ENCODE measurements around the gene CH25H. TPM values are rescaled to one million over a fixed set of nuclear protein-coding genes. Genes with fewer than 3 reads are reported as not detected.
"Not testable (repeated sequence)": the region's sequence is repeated elsewhere in the genome, so short reads cannot be mapped to it uniquely, and the experiment has no call there.

The CH25H gene
- total RNA-seq, 4 donors from 2014 or later = 0.68 to 4.2 (median 1.1) TPM

GRCh38 chr10:89202033-89202425, 5.1 kb downstream of the CH25H start:
- 38% methylated on average over 2 of the region's 2 CpGs for WGBS
- Histone ChIP-seq H3K27me3 (no peaks in the 10 kb centered on the region), H3K4me3 (no peak overlapping the region), H3K27ac (no peak overlapping the region), H3K36me3 (no peaks in the 10 kb centered on the region), H3K9me3 (no peaks in the 10 kb centered on the region), H3K4me1 (peaks cover 19% of the 10 kb centered on the region)
- DNase-seq (ENCODE audit: low spot score in 2 of 2) = no peak
- TF ChIP-seq POLR2AphosphoS5 (IDR thresholded peaks at IDR 0.05) = no peak
- TF ChIP-seq POLR2A (IDR thresholded peaks at IDR 0.05) = no peak
- no peak for TF ChIP-seq EP300 (IDR thresholded peaks at IDR 0.05)
- TF ChIP-seq, protein P1, sequence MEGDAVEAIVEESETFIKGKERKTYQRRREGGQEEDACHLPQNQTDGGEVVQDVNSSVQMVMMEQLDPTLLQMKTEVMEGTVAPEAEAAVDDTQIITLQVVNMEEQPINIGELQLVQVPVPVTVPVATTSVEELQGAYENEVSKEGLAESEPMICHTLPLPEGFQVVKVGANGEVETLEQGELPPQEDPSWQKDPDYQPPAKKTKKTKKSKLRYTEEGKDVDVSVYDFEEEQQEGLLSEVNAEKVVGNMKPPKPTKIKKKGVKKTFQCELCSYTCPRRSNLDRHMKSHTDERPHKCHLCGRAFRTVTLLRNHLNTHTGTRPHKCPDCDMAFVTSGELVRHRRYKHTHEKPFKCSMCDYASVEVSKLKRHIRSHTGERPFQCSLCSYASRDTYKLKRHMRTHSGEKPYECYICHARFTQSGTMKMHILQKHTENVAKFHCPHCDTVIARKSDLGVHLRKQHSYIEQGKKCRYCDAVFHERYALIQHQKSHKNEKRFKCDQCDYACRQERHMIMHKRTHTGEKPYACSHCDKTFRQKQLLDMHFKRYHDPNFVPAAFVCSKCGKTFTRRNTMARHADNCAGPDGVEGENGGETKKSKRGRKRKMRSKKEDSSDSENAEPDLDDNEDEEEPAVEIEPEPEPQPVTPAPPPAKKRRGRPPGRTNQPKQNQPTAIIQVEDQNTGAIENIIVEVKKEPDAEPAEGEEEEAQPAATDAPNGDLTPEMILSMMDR (IDR thresholded peaks at IDR 0.05) = no peak

- H3K36me3 ChIP-seq = no peaks in the 10 kb centered on the region
- no peak overlapping the region for H3K4me3 ChIP-seq
- TF ChIP-seq EP300 (IDR thresholded peaks at IDR 0.05) (no peak), POLR2AphosphoS5 (IDR thresholded peaks at IDR 0.05) (no peak), POLR2A (IDR thresholded peaks at IDR 0.05) (no peak)
- TF ChIP-seq, protein P1 (IDR thresholded peaks at IDR 0.05) = no peak
- no peaks in the 10 kb centered on the region for H3K27me3 ChIP-seq
- DNase-seq (ENCODE audit: low spot score in 2 of 2) = no peak
- H3K4me1 ChIP-seq = peaks cover 14% of the 10 kb centered on the region
- no peak overlapping the region for H3K27ac ChIP-seq
- WGBS = 54% methylated on average over 7 of the region's 7 CpGs
- H3K9me3 ChIP-seq = no peaks in the 10 kb centered on the region
These were observed 5.6 kb downstream of the CH25H start for GRCh38 chr10:89201345-89202032.

GRCh38 chr10:89197473-89197872, 9.6 kb downstream of the CH25H start:
- peaks cover 9% of the 10 kb centered on the region for H3K4me1 ChIP-seq
- DNase-seq (ENCODE audit: low spot score in 2 of 2) = no peak
- H3K9me3 ChIP-seq = no peaks in the 10 kb centered on the region
- H3K4me3 ChIP-seq = no peak overlapping the region
- WGBS = 72% methylated on average over 4 of the region's 4 CpGs
- no peak overlapping the region for H3K27ac ChIP-seq
- H3K36me3 ChIP-seq = no peaks in the 10 kb centered on the region
- H3K27me3 ChIP-seq = no peaks in the 10 kb centered on the region
- no peak for TF ChIP-seq EP300 (IDR thresholded peaks at IDR 0.05)
- TF ChIP-seq POLR2A (IDR thresholded peaks at IDR 0.05) = no peak
- no peak for TF ChIP-seq POLR2AphosphoS5 (IDR thresholded peaks at IDR 0.05)
- TF ChIP-seq, protein P1 (IDR thresholded peaks at IDR 0.05) = no peak

- DNase-seq (ENCODE audit: low spot score in 2 of 2); H3K27me3 ChIP-seq; H3K36me3 ChIP-seq; H3K27ac ChIP-seq; H3K4me1 ChIP-seq; H3K9me3 ChIP-seq; H3K4me3 ChIP-seq: not testable (repeated sequence)
- WGBS = 94% methylated on average over 3 of the region's 3 CpGs
These were observed 15.8 kb downstream of the CH25H start for GRCh38 chr10:89191301-89191700.

- 85% methylated on average over 2 of the region's 2 CpGs for WGBS
- no peaks in the 10 kb centered on the region for H3K9me3 ChIP-seq
- no peaks in the 10 kb centered on the region for H3K27me3 ChIP-seq
- peaks cover 8% of the 10 kb centered on the region for H3K4me1 ChIP-seq
- TF ChIP-seq EP300 (IDR thresholded peaks at IDR 0.05) (no peak), POLR2AphosphoS5 (IDR thresholded peaks at IDR 0.05) (no peak), POLR2A (IDR thresholded peaks at IDR 0.05) (no peak)
- TF ChIP-seq, protein P1 (IDR thresholded peaks at IDR 0.05) = no peak
- H3K27ac ChIP-seq = no peak overlapping the region
- no peak for DNase-seq (ENCODE audit: low spot score in 2 of 2)
- no peaks in the 10 kb centered on the region for H3K36me3 ChIP-seq
- no peak overlapping the region for H3K4me3 ChIP-seq
These were observed 17.8 kb downstream of the CH25H start for GRCh38 chr10:89189211-89189734.
